GM21825 (cell line): ENCODE results near the gene SMAP2.
"Not testable (repeated sequence)": the region's sequence is repeated elsewhere in the genome, so short reads cannot be mapped to it uniquely, and the experiment has no call there.

ENCODE experiments used
- ATAC-seq: cut with Tn5 transposase; IDR thresholded peaks from one replicate; pipeline ENCODE4 v1.9.1; 2021; ENCODE audit warnings: mild to moderate bottlenecking, moderate library complexity; ENCODE audit not compliant: unreplicated experiment

Gene SMAP2

GRCh38 chr1:40373323-40374283 is at the start of gene SMAP2:
Gene SMAP2 (plus strand): TSS chr1:40373727. CDS start chr1:40374121, 394 bp downstream.
- ATAC-seq, result peak; percentile 78

- not testable (repeated sequence) for ATAC-seq
Measured at GRCh38 chr1:40331403-40331802, 42.1 kb upstream of the SMAP2 start.

GRCh38 chr1:40332695-40333094 is 40.8 kb upstream of the SMAP2 start:
- ATAC-seq, result no peak

GRCh38 chr1:40337443-40337842 is 36.1 kb upstream of the SMAP2 start:
- no peak for ATAC-seq

- no peak for ATAC-seq
Measured at GRCh38 chr1:40338745-40339419, 34.6 kb upstream of the SMAP2 start.

GRCh38 chr1:40339420-40340323 is 33.9 kb upstream of the SMAP2 start:
- no peak for ATAC-seq

GRCh38 chr1:40341491-40342380 is 31.8 kb upstream of the SMAP2 start:
- ATAC-seq, result no peak

- not testable (repeated sequence) for ATAC-seq
Measured at GRCh38 chr1:40342381-40342717, 31.2 kb upstream of the SMAP2 start.

GRCh38 chr1:40344597-40344996 is 28.9 kb upstream of the SMAP2 start:
- ATAC-seq, result no peak

GRCh38 chr1:40350391-40350790 is 23.1 kb upstream of the SMAP2 start:
- no peak for ATAC-seq

- ATAC-seq, result no peak
Measured at GRCh38 chr1:40351124-40351523, 22.4 kb upstream of the SMAP2 start.

GRCh38 chr1:40352126-40352525 is 21.4 kb upstream of the SMAP2 start:
- no peak for ATAC-seq

- no peak for ATAC-seq
Measured at GRCh38 chr1:40353082-40353481, 20.4 kb upstream of the SMAP2 start.

GRCh38 chr1:40357625-40358024 is 15.9 kb upstream of the SMAP2 start:
- no peak for ATAC-seq

- ATAC-seq, result no peak
Measured at GRCh38 chr1:40360631-40361030, 12.9 kb upstream of the SMAP2 start.

GRCh38 chr1:40361201-40361600 is 12.3 kb upstream of the SMAP2 start:
- ATAC-seq, result no peak

GRCh38 chr1:40361637-40362036 is 11.9 kb upstream of the SMAP2 start:
- ATAC-seq, result no peak

GRCh38 chr1:40362199-40362598 is 11.3 kb upstream of the SMAP2 start:
- no peak for ATAC-seq

GRCh38 chr1:40362699-40363098 is 10.8 kb upstream of the SMAP2 start:
- no peak for ATAC-seq

- peak; percentile 98 for ATAC-seq
Measured at GRCh38 chr1:40363721-40364120, 9.8 kb upstream of the SMAP2 start.
